CD8-positive, alpha-beta T cell (primary cell): ENCODE results near the gene TCN2. TPM values are rescaled to one million over a fixed set of nuclear protein-coding genes. Genes with fewer than 3 reads are reported as not detected.

Experiments
- total RNA-seq, 46 experiments: library from RNA in 2 of 46; stranded (reverse) in 2 of 46; gene quantifications; one replicate each; pipeline ENCODE4 v1.2.3 and lab custom pipeline; 2021 to 2026

The TCN2 gene
- total RNA-seq, 2 experiments from 2014 or later = 0.17 TPM; not detected in 1

Other genes starting within 250 kb of the TCN2 start
- 1 to 10 TPM; 7.0 to 7.4 TPM for gene RNF215, start 219.8 kb upstream of the TCN2 start, total RNA-seq
- 100 to 1,000 TPM; 239 to 241 TPM for gene SEC14L2, start 210.2 kb upstream of the TCN2 start, total RNA-seq
- 100 to 1,000 TPM; 109 to 117 TPM for gene MTFP1, start 181.4 kb upstream of the TCN2 start, total RNA-seq
- gene SEC14L3, start 135.2 kb upstream of the TCN2 start, total RNA-seq = not detected
- not detected for gene SEC14L4, start 101.5 kb upstream of the TCN2 start, total RNA-seq
- gene SEC14L6, start 60.4 kb upstream of the TCN2 start, total RNA-seq = not detected
- not detected for gene GAL3ST1, start 32.5 kb upstream of the TCN2 start, total RNA-seq
- 10 to 100 TPM; 39.7 to 47.0 TPM for gene PES1, start 15.3 kb upstream of the TCN2 start, total RNA-seq
- gene SLC35E4, start 28.6 kb downstream of the TCN2 start, total RNA-seq = 1 to 10 TPM; 3.7 to 4.2 TPM
- gene DUSP18, start 60.7 kb downstream of the TCN2 start, total RNA-seq = 1 to 10 TPM; 3.4 to 4.5 TPM
- gene OSBP2, start 87.7 kb downstream of the TCN2 start, total RNA-seq = 1 to 10 TPM; 1.1 to 1.3 TPM